Eye (tissue), 1 donor: ENCODE measurements around the gene FAM131B.
"Not testable (repeated sequence)": the region's sequence is repeated elsewhere in the genome, so short reads cannot be mapped to it uniquely, and the experiment has no call there.

ENCODE experiments used
- DNase-seq: peaks from one replicate; pipeline ENCODE4 v3.0.0-alpha.2; 2015

Gene FAM131B

DNA sequence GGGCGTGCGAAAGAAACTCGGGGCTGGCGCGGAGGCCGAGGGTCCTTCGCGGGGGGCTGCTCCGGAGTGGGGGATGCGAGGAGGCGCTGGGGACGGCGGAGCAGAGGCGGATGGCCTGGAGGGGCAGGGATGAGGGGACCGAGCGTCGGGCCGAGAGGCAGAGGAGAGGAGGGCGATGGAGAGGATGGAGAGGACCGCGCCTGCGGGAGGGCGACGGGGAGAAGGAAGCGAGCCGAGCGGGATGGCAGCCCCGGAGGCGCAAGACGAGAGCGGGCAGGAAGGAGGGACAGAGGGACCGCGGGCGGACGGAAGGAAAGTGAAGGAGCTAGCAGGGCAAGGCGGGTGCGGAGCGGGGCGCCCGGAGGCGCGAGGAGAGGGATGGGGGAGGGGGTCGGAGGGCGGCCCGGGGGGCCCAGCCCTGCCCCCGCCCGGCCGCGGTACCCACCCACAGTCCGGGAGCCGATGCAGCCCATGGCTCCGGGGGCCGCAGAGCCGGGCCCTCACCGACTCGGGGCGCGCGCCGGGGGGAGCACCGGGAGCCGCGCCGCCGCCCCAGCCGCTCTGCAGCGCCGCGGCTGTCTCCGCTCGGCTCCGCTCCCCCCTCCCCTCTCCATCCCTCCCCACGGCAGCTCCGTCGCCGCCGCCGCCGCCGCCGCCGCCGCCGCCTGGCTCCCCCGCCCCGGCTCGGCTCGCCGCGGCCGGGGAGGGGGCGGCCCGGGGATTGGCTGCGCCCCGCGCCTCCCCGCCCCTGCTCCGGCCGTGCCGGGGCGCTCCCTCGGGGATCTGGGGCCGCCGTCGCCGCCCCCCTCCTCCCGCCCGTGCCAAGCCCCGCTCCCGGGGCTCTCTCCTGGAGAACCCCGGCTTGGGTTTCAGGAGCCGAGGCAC is at the start of gene FAM131B:
Gene FAM131B (minus strand): TSS at position 583 of the 885 bp plus-strand sequence. CDS start 110 bp downstream, at position 473.
- DNase-seq, result peak; percentile 72

DNA sequence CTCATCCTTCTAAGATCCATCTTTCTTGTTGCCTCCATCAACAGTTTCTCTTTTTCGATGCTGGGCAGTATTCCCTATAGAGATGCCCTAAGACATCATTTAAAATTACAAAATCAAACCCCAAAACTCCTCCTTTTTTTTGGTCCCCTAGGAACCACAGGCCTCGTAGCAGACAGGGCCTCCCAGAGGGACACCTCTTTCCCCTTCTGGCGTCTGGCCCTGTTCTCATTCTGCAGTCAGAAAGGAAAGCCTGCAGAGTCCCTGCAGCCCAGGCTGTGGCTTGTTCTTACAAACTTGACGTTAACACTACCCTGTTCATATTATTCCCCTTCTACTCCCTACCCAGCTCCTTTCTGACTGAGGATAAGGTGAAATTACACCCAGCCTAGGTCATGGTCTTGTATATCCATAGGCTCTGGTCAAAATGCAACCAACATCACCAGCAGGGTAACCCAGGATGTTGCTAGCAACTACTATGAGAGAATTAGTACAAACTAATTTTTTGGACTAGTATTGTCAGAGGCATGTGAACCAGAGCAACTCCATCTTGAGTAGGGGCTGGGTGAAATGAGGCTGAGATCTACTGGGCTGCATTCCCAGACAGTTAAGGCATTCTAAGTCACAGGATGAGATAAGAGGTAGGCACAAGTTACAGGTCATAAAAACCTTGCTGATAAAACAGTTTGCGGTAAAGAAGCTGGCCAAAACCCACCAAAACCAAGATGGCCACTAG is 49.6 kb upstream of the FAM131B start:
- DNase-seq, result no peak

DNA sequence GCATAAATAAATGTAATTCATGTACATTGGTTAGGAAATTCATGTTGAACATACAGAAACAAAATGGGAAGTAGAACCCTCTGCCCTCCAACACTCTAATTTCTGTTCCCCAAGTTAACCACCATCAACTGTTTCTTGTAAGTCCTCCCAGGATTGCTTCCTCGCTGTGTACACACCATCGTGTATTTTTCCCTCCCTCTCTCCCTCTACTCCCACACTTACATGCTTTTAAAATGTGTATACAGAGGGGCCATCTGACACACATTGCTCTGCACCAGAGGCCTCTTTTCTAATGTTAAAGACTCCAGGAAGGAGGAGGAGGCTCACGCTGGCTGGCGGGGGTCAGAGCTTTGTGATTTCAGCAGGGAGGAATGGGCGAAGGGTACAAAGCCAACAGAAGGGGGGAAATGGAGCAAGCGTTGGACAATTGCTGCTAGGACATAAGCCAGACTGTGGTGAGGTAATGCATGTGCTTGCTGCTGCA is 48.0 kb upstream of the FAM131B start:
- DNase-seq, result peak; percentile 16

DNA sequence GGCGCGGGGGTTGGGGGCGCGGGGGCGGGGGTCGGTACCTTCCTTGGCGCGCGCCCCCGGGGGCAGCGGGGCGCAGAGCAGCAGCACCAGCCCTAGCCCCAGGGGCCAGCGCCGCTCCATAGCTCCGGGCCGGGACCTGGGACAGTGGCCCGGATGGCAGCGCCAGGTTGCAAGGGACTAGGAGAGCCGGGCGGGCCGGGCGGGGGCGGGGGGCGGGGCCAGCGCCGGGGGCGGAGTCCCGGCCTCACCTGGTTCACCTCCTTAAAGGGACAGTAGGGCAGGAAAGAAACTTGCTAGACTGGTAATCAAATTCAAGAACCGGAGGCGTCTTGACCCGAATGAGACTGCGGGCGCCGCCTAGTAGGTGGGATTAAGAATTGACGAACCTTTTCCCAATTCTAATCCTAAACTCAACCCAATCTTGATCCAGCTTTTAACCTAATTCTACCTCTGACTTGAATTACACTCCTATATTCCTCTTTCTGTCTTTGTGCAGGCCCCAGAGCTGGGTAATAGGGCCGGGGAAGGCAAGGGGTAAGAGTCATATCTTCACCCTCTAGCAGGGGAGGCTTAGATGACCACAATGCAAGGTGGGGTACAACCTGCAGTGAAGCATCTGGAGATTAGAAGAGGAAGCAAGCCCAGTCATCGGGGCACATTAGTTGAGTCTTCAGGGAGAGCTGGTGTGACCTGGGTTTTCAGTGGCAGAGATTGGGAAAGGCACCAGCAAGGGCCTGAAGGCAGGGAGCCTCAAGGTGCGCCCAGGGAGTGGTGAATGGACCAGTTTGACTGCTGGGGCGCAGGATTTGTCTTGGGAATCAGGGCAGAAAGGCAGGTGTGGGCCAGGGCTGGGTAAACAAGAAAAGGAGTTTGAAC is 46.4 kb upstream of the FAM131B start, which contains the start of gene EPHA1:
Gene EPHA1 (minus strand): TSS at position 171 of the 876 bp plus-strand sequence. CDS start 51 bp downstream, at position 120.
- DNase-seq, result peak; percentile 41

DNA sequence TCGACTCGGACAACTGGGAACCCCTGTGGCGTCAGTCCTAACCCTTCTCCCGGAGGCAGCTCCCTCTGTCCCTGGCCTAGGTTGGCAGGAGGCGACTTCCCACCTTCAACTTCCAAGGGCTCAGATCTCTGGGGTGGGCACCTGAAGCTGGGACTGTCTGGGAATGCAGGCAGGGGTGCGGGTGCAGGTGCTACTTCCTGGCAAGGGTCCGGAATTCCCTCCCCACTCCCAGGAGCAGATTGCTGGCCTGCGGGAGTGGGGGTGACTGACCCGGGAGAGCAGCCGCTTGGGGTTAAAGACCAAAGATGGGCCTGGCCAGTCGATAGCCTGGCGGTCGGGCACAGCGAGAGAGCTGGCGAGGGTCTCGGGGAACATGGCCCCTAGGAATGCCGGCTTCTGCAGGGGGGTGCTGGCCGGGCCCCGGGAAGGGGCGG is 45.8 kb upstream of the FAM131B start:
- peak; percentile 22 for DNase-seq

DNA sequence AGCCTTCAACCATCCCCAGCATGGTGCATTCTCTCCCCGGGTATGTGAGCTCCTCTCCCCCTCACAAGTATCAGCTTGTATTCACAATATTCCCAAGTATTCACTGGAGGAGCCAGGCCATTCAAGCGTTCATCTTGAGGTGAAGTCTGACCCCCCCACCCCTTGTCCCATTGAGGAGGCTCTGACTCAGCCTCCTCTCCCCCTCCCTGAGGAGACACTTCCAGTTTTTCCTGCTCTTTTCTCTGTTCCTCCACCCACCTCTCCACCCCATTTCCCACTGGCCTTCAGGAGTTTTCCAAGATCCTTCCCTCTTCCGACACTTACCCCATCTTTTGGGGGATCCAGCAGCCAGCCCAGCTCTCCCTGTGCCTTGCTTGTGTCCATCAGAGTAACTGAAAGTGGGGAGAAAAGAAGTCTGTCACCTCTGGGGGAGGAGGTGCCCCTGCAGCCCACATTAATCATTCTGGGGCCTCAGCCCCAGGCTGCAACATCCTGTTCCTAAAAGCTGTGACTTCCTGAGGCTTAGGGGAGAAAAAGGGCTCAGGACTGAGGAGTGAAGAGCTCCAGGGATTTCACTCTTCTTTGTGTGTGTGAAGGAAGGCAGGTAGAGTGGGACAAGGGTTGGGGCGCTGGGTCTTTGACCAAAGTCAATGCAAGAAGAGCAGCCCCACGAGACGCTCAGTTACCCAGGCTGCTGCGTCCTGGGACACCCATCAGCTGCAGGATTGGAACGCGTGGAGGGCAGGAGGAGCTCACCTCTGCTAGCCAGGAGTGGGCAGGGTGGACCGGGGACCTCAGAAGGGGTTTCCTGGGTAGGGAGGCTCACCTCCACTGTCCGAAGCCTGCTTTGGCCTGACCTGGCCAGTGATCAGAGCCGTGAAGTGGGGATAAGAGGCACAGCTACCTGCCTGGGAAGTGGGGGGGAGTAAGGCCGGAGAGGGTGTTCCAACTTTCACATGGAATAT is 45.1 kb upstream of the FAM131B start:
- DNase-seq, result no peak

DNA sequence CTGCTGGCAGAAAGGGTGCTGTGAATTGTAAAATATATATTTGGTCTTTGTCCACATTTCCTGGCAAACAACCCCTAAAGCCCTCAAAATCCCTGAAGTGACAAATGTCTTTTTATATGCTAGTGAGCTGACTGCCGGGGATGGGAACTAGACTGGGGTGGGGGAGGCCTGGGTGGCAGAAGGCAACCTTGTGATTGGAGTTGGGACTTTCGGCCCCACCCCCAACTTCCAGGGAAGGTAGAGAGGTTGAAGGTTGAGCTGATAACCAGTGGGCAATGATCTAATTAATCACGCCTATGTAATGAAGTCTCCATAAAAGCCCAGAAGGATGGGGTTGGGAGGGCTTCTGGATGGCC is 43.5 kb upstream of the FAM131B start:
- DNase-seq, result no peak

DNA sequence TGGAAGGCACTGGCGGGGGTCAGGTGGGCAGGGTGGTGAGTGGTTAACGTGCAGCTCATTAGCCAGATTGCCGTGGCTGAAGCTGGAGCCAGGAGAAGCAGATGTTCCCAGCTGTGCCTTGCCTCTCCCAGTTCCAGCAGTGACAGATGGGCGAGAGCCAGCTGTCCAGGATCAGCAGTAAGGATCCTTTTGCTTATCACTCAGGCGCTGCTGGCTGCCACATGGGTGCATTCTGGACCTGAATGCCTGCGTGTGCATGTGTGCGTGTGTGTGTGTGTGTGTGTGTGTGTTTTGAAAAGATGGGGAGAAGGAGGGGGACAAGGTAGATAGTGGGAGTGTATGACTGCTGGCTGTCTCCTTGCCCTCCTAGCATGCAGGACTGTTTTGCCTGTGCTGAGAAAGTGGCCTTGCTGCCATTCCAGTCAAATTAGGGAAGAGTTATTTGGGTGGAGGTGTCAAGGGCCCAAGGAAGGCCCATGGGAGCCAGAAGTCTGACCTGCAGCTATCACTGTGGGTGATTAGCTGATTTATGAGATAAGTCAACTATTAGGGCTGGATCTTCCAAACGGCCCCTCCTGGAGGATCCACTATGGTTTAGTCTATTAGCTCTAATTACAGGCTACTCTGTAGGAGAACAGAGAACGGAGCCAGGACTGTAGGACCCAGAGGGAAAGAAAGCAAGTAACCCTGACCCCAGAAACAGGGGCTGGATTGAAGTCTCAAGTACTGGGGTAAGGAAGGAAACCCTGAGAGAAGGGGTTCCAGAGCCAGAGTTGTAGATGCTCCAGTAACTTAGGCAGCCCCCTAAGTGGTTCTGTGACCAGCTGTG is 42.9 kb upstream of the FAM131B start:
- DNase-seq, result peak; percentile 62

DNA sequence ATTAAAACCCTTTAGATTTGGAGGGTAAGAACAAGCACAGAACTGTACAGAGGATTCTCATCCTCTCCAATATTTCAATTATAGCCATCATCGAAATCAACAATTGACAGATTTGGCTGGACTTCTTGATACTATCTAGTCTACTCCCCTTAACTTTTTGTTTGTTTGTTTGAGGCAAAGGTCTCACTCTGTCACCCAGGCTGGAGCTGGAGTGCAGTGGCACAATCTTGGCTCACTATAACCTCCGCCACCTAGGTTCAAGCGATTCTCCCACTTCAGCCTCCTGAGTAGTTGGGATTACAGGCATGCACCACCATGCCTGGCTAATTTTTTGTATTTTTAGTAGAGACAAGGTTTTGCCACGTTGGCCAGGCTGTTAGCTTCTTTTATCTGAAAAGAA is 39.7 kb upstream of the FAM131B start:
- not testable (repeated sequence) for DNase-seq

DNA sequence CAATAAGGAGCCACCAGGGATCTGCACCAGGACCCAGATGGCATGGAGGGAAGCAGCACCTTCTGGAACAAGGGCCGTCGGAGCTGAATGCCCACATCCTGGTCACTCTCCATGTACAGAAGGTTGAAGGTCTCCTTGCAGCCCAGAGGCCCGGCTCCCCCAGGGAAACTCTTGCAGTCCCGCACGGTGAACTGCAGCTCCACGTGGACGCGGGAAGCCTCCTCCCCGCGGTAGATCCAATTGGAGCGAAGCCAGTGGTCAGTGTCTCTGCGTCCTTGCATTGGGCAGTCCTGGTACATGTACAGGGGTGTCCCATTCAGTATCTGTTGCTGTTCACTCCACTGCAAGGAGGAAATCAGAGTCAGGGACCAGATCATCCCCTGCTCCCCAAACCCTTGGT is 38.8 kb upstream of the FAM131B start:
- no peak for DNase-seq

DNA sequence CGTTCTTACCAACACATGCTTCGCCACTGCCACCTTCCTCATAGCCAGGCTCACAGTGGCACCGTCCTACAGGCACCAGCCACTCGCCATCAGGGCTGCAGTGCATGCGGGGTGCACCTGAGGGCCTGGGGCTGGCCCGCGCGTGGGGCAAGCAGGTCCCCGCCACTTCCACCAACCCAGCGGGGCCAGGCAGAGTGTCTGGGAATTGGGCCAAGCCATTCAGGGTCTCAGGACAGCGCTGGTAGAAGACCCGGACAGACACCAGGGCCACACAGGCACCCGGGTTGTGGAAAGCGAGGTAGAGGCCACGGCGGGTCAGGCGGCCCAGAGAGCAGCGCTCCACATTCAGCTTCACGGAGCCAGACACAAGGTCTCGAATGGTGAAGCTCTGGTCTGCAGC is 37.1 kb upstream of the FAM131B start:
- no peak for DNase-seq

DNA sequence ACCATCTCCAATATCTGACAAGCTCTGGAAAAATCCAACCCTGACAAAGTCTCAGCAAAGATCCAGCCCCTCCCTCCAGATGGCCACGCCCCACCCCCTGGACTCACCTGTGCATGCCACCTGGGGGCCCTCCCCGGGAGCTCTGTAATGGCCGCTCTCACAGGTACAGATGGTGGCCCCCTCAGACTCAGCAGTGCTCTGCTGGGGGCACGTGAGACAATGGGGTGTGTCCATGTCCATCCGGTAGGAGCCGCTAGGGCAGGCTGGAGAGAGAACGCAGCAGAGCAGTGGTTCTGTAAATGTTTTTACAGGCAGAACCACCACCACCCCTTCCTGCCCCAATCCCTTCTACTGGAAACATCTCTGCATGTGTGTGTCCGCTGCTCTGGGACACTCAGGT is 36.6 kb upstream of the FAM131B start:
- DNase-seq, result no peak

DNA sequence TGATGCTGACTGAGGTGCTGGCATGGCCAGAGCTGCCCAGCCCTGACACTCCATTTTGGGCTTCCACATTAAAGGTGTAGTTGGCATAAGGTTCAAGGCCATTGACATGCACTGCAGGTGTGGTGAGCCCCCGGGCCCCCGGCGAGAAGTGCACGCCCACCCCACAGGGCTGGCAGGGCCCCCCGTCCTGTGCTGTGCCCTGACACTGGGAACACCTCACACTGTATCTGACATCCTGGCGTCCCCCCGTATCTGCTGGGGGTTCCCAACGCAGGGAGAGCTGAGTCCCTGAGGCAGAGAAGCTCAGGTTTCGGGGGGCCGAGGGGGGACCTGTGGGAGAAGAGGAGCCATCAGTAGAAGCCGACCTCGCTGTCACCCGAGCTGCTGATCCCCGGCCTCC is 36.1 kb upstream of the FAM131B start:
- DNase-seq, result no peak

DNA sequence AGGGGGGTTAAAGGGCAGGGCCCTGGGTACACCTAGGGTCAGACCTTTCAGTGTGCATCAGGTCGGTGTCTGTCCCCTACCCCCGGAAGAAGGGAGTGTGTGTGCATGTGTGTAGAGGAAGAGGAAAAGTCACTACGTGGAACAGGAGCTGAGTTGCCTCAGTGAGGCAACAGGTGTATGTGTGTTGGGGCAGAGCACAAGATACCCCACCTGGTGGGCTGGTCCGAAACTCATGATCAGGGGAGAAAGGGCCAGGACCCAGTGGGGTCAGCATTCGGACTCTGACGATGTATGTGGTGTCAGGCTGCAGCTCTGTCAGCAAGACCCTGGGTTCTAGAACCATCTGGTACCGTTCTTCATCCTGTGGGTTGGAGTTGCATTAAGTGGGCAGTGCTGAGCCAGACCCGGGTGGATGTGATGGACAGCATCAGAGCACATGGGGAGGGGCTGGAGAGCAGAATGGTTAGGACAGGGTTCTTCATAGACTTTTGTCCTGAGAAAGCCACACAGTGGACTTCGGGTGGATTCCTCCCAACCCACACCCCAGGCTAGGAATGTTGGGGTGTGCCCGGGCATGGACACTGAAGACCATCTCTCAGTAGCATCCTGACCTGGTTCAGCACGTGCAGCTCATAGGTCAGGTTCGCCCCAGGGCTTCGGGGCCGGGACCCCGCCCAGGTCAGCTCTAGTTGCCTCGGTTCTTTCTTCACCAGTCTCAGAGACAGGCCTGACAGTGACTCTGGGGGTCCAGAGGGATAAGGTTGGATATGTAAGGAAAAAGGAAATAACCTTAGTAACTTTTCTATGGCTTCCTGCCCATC is 35.4 kb upstream of the FAM131B start:
- no peak for DNase-seq

DNA sequence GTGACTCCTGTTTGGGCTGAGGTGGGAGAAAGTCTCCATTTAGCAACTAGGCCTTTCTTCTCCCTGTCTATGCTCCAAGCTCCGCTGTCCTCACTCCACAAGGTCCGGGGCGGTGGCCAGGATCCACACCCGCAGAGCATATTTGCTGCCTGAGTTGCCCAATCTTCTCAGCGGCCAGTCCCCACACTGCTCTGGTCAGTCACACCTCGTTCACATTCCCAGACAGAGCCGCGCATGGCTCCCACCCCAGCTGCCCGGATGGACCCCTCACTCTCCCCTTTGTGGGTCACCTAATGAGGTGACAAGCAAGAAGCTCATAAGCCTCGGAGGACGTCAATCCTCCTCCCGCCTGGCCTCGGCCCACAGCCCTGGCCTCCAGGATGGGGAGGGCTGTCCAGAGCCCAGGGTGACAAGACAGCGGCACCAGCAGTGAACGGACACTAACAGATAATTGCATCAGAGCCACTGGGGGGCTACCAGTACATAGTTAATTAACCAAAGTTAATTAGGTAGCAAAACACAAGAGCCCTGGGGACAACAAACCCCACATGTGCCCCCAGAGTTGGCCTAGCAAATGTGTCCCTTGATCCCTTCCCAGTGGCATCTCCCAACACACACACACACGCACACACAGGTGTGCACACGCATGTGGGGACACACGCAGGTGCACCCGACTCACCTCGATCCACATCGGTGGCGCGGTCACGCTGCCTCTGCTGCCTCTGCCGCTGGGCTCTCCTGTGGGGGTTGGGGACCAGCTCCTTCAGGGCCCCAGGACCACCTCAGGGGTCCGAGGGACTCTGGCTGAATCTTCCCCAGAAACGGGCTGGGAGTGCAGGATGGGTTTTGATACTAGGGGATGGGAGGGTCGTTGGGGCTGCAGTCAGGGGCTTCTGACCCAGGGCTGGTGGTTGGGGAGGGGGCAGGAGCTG is 34.4 kb upstream of the FAM131B start:
- DNase-seq, result no peak

DNA sequence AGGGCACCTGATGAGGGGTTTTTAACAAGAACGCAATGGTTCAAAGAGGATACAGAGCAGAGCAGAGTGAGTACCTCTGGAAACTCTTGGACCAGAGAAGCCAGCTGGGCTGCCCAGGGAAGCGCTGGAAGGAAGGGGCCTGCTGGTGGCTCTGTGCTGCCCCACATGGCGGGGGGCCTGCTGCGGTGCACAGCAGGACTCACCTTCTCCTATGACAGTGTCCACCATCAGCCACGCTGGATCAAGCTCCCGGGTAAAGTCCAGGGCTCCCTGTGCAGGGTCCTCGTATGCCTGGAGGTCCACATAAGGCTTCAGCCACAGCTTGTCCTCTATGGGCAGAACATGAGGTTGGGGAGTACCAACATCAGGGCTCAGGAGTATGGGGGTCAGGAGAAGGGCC is 33.7 kb upstream of the FAM131B start:
- no peak for DNase-seq

DNA sequence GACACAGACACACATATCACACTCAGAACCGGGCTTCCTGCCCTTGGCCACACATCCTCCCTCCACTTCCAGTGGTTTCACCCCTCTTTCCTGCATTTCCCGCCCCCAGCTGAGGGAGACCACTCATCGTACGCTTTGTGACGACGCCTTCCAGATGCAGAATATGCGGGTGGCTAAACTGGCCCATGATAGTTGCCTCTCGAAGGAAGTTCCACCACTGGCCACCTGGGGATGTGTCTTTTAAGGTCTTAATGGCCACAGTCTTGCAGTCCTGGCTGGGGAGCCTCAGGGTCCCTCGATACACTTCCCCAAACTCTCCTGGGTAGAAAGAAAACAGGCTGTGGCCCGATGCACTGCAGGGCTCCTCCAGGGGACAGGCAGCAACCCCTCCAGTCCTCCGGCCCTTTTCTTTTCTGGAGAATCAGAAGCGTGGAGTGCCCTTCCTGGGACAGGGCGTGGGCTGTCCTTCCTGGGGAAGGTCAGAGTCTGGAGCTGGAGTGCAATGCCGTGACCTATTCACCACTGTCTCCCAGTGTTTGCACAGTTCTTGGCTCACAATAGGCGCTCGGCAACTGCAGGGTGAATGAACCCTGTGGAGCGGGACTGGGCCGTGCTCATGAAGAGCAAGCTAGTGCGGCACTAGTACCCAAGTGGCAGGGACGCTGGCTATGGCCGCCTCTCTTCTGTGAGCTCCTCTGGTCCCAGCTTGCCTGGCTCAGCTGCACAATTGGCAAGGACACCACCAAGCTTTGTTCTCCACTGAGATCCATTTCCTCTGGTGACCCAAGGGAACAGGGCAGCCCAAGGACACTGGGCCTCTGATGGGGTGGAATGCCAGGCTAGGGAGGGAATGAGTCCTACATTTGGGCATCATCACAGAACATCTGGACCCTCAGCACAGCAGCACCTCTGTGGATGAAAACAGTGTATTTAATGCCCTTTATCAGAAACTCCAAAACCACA is 33.0 kb upstream of the FAM131B start:
- DNase-seq, result no peak
